Activated T-helper 1 cell treated with anti-CD3 and anti-CD28 coated beads, Interleukin-2, amount 50 U/mL, for 16 hours (primary cell): Measurements from ENCODE around the gene EBLN2.

Experiments used
- DNase-seq, 2 donors: peaks; one replicate each; pipeline ENCODE4 v3.0.0-alpha.2; 2020; ENCODE audit warnings: low read depth in 1 of 2, low spot score in 1 of 2

EBLN2 gene

DNA sequence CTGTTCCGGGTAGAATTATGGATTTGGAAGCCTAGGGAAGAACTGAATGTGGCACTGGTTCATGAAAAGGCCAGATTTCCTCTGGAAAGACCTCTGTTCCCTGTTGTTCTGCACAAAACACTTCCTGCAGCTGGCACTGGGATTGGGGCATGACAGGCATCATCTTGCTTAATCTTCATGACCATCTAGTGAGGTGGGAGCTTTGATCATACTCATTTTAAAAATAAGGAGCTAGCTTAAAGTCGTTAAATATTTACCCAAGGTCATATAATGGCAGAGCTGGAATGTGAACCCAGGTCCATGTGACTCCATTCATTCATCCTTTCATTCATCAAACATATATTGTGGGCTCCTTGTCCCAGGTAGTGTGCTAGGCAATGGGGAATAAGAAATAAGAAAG lies 40.4 kb downstream of the EBLN2 start:
- no peak for DNase-seq

DNA sequence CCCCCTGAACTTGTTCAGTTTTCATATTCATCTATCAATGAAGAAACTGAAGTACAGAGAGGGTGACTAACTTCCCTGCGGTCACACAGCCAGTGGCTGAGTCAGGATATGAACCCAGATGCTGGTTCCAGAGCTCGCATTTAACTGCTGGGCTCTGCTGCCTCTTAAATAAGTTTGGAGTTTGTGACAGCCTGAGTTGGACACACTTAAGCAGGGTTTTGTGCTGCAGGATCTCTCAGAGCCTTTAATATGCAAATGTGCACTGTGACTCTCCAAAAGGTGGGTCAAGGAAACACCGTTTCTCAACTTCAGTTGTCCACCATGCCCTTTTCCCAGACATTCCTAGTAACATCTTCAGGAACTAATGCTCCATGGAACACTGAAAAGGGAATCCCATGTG lies 45.8 kb downstream of the EBLN2 start:
- no peak for DNase-seq

DNA sequence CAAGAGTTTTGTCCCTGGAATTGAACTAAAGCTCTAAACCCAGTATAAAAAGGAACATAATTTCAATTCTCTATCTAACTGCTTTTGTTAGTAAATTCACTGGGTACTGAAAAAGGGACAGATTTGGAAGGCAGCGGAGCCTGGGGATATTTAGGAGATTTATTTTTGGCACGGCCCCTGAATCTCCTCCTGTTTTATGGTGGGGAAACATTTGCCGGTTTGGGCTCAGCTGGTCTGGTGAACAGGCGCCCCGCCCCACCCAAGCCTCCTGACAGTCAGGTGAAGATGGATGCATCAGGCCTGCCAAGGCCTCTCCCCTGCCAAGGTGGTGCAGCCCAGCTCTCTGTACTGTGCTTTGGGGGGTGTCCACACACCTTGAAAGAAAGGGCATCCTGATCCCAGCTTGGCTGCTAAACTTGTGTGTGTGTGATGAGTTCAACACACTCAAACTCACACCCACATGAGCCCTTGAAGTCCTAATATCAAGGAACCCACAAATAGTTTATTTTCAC lies 46.3 kb downstream of the EBLN2 start:
- no peak for DNase-seq

GRCh38 chr3:73108750-73109149 lies 47.3 kb downstream of the EBLN2 start:
- DNase-seq, result no peak

GRCh38 chr3:73110530-73110929 lies 49.1 kb downstream of the EBLN2 start:
- no peak for DNase-seq
